IMR-90 (cell line): ENCODE measurements around the gene ABI3BP.

Experiments used
- BHLHE40 ChIP-seq: fragments of 150-350 bp; IDR thresholded peaks from 2 replicates; pipeline ENCODE4 v1.6.1; 2016; ENCODE audit warnings: mild to moderate bottlenecking, low read depth, low read length
- CEBPB ChIP-seq: IDR thresholded peaks from 2 replicates; pipeline ENCODE4 v1.6.1; 2012; ENCODE audit warnings: low read depth, low read length, improper control_type of control experiment
- CHD1 ChIP-seq: IDR thresholded peaks from 2 replicates; pipeline ENCODE4 v1.6.1; 2012; ENCODE audit warnings: low read depth, low read length, improper control_type of control experiment
- FOS ChIP-seq: fragments of 150-350 bp; IDR thresholded peaks from 2 replicates; pipeline ENCODE4 v1.6.1; 2016; ENCODE audit warnings: low read depth, low read length
- MAZ ChIP-seq: IDR thresholded peaks from 2 replicates; pipeline ENCODE4 v1.6.1; 2012; ENCODE audit warnings: low read depth, mild to moderate bottlenecking, low read length, improper control_type of control experiment, moderate library complexity, borderline replicate concordance
- MXI1 ChIP-seq: IDR thresholded peaks from 2 replicates; pipeline ENCODE4 v1.6.1; 2012; ENCODE audit warnings: low read depth, mild to moderate bottlenecking, low read length, moderate library complexity, borderline replicate concordance
- NFE2L2 ChIP-seq: fragments of 150-350 bp; IDR thresholded peaks from 2 replicates; pipeline ENCODE4 v1.6.1; 2016; ENCODE audit warnings: low read depth, mild to moderate bottlenecking, low read length
- POLR2A ChIP-seq: IDR thresholded peaks from 2 replicates; pipeline ENCODE4 v1.6.1; 2012; ENCODE audit warnings: mild to moderate bottlenecking, low read depth, low read length
- RAD21 ChIP-seq: IDR thresholded peaks from 2 replicates; pipeline ENCODE4 v1.6.1; 2012; ENCODE audit warnings: low read length, improper control_type of control experiment
- RCOR1 ChIP-seq: IDR thresholded peaks from 2 replicates; pipeline ENCODE4 v1.6.1; 2012; ENCODE audit warnings: mild to moderate bottlenecking, low read length, improper control_type of control experiment; ENCODE audit not compliant: insufficient replicate concordance
- RFX5 ChIP-seq: IDR thresholded peaks from 2 replicates; pipeline ENCODE4 v1.8.0; 2012; ENCODE audit warnings: low read depth, mild to moderate bottlenecking, low read length, moderate library complexity
- SMC3 ChIP-seq: fragments of 150-350 bp; IDR thresholded peaks from 2 replicates; pipeline ENCODE4 v1.6.1; 2016; ENCODE audit warnings: low read depth, mild to moderate bottlenecking, antibody characterized with exemption, low read length, moderate library complexity
- TF ChIP-seq, protein P1 (sequence below): conservative IDR thresholded peaks from 2 replicates; pipeline ENCODE4 v1.5.1; 2012; ENCODE audit warnings: mild to moderate bottlenecking, low read depth, low read length, improper control_type of control experiment
- TF ChIP-seq, protein P2 (sequence below): fragments of 150-350 bp; IDR thresholded peaks from 2 replicates; pipeline ENCODE4 v1.6.1; 2017; ENCODE audit warnings: mild to moderate bottlenecking, antibody characterized with exemption, low read length, low read depth

DNA sequence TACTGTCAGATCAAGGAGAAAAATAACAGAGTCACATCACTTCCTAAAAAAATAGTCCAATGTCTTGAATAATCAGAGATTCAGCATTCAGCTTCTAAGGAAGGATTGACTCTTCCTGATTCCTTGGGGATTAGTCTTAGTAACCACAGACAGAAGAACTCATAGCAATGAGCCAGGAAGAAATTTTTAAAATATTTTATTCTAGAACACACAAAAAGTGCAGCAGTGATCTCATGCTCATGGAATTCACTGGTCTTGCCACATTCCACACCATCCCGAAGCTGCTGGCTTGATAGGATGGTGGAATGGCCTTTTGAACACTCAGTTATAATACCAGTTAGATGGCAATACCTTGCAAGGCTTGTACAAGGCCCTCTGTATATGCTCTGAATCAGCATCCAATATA is 43.0 kb upstream of the ABI3BP start:
- TF ChIP-seq, protein P1, sequence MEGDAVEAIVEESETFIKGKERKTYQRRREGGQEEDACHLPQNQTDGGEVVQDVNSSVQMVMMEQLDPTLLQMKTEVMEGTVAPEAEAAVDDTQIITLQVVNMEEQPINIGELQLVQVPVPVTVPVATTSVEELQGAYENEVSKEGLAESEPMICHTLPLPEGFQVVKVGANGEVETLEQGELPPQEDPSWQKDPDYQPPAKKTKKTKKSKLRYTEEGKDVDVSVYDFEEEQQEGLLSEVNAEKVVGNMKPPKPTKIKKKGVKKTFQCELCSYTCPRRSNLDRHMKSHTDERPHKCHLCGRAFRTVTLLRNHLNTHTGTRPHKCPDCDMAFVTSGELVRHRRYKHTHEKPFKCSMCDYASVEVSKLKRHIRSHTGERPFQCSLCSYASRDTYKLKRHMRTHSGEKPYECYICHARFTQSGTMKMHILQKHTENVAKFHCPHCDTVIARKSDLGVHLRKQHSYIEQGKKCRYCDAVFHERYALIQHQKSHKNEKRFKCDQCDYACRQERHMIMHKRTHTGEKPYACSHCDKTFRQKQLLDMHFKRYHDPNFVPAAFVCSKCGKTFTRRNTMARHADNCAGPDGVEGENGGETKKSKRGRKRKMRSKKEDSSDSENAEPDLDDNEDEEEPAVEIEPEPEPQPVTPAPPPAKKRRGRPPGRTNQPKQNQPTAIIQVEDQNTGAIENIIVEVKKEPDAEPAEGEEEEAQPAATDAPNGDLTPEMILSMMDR, result no peak
- TF ChIP-seq MXI1, result no peak
- TF ChIP-seq POLR2A, result no peak
- no peak for TF ChIP-seq BHLHE40
- TF ChIP-seq RAD21, result 0 out of 2 replicates have a peak, but pooled peaks have one; percentile 2
- TF ChIP-seq SMC3, result no peak
- no peak for TF ChIP-seq CHD1
- TF ChIP-seq, protein P2, sequence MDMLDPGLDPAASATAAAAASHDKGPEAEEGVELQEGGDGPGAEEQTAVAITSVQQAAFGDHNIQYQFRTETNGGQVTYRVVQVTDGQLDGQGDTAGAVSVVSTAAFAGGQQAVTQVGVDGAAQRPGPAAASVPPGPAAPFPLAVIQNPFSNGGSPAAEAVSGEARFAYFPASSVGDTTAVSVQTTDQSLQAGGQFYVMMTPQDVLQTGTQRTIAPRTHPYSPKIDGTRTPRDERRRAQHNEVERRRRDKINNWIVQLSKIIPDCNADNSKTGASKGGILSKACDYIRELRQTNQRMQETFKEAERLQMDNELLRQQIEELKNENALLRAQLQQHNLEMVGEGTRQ, result no peak
- 0 out of 2 replicates have a peak, but pooled peaks have one; percentile 9 for TF ChIP-seq FOS
- no peak for TF ChIP-seq NFE2L2
- TF ChIP-seq RFX5, result no peak
- no peak for TF ChIP-seq RCOR1
- TF ChIP-seq MAZ, result no peak
- peak; percentile 84 for TF ChIP-seq CEBPB
